ENCODE measurements around the gene TAF11L10. TPM values are rescaled to one million over a fixed set of nuclear protein-coding genes. Genes with fewer than 3 reads are reported as not detected.
"Not testable (repeated sequence)": the region's sequence is repeated elsewhere in the genome, so short reads cannot be mapped to it uniquely, and the experiment has no call there.

The TAF11L10 gene
- total RNA-seq, 1 experiment from 2014 or later = not detected

DNA sequence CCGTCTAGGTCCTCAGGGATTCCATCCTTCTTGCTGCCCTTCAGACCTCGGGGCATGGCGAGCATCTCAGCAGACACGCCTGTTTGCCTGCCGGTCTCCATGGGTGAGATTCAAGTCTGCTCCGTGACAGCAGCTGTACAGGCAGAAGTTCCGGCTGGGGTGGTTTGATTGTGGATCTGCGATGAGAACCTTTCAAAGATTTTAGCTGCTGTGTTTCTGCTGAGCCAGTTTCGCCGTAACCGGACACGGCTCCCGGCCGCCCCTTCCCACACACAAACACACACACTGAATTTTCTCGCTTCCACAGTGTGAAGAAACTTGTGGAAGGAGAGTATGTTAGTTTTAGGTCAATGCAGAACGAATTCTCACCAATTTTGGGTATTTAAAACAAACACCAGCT, 12.0 kb downstream of the TAF11L10 start, which contains the start of gene TAF11L7:
TAF11L7 (minus strand) TSS at position 101 of the 400 bp plus-strand sequence.
- H3K4me1 Mint-ChIP-seq (ENCODE audit: low read depth, unreplicated experiment); DNase-seq; CTCF ChIA-PET: not testable (repeated sequence)

More for the DNA sequence above, 12.0 kb downstream of the TAF11L10 start, which contains the start of gene TAF11L7:
- intact Hi-C loops (cut with micrococcal nuclease; ENCODE audit: unreplicated experiment); H3K27me3 Mint-ChIP-seq (ENCODE audit: unreplicated experiment); H3K4me3 Mint-ChIP-seq (ENCODE audit: low read depth, unreplicated experiment); BruUV-seq (replicated peaks); H3K27ac Mint-ChIP-seq (ENCODE audit: unreplicated experiment); H3K36me3 Mint-ChIP-seq (ENCODE audit: insufficient read depth, unreplicated experiment); H3K9me3 Mint-ChIP-seq (ENCODE audit: low read depth, unreplicated experiment): not testable (repeated sequence)

Other genes with a start within 250 kb of the TAF11L10 start
- gene TAF11L2, start 99.6 kb downstream of the TAF11L10 start, total RNA-seq (2022) = not detected in 2 replicates
- gene TAF11L3, start 79.5 kb downstream of the TAF11L10 start, total RNA-seq (2022) = not detected in 2 replicates
- not detected in 2 replicates for gene TAF11L4, start 76.0 kb downstream of the TAF11L10 start, total RNA-seq (2022)
- gene TAF11L5, start 72.6 kb downstream of the TAF11L10 start, total RNA-seq (2022) = not detected in 2 replicates
- gene TAF11L6, start 69.2 kb downstream of the TAF11L10 start, total RNA-seq (2022) = not detected in 2 replicates
- not detected in 2 replicates for gene TAF11L7, start 12.1 kb downstream of the TAF11L10 start, total RNA-seq (2022)
- gene TAF11L8, start 6.9 kb downstream of the TAF11L10 start, total RNA-seq (2022) = not detected in 2 replicates
- gene TAF11L9, start 3.4 kb downstream of the TAF11L10 start, total RNA-seq (2022) = not detected in 2 replicates
- gene TAF11L11, start 6.4 kb upstream of the TAF11L10 start, total RNA-seq (2022) = not detected in 2 replicates
- gene TAF11L12, start 12.6 kb upstream of the TAF11L10 start, total RNA-seq (2022) = not detected in 2 replicates
- not detected in 2 replicates for gene TAF11L13, start 34.3 kb upstream of the TAF11L10 start, total RNA-seq (2022)
- gene TAF11L14, start 36.6 kb upstream of the TAF11L10 start, total RNA-seq (2022) = not detected in 2 replicates

Measured in Calu3 (cell line).